Right lobe of liver (tissue), 6 donors: ENCODE measurements around the gene FXYD6. TPM values are rescaled to one million over a fixed set of nuclear protein-coding genes. Genes with fewer than 3 reads are reported as not detected.

ENCODE experiments used
- ATAC-seq, 4 donors: fragments of 200-7000 bp; cut with Tn5 transposase; one replicate each; pipeline ENCODE4 v1.9.1; 2020; ENCODE audit warnings: mild to moderate bottlenecking in 4 of 4, moderate library complexity in 4 of 4
- DNase-seq, 3 donors: peaks; one replicate each; pipeline ENCODE4 v3.0.0-alpha.2; 2020
- H3K27ac ChIP-seq, 3 donors: fragments of 200-600 bp; one replicate each; pipeline ENCODE4 v1.8.0; 2022
- H3K27me3 ChIP-seq, 2 donors: fragments of 200-600 bp; one replicate each; pipeline ENCODE4 v1.8.0; 2022
- H3K36me3 ChIP-seq, 4 donors: fragments of 200-600 bp; sonication (generic) in 1 of 4; one replicate each; pipeline versions ENCODE4 v1.5.1 to v1.8.0; 2017 to 2022; ENCODE audit warnings: control low read depth in 1 of 4
- H3K4me1 ChIP-seq, 4 donors: fragments of 200-600 bp; sonication (generic) in 1 of 4; one replicate each; pipeline versions ENCODE4 v1.5.1 to v1.8.0; 2017 to 2022; ENCODE audit warnings: control low read depth in 1 of 4
- H3K4me3 ChIP-seq, 3 donors: fragments of 200-600 bp; one replicate each; pipeline ENCODE4 v1.8.0; 2022
- H3K9me3 ChIP-seq, 4 donors: fragments of 200-600 bp; sonication (generic) in 1 of 4; one replicate each; pipeline versions ENCODE4 v1.5.1 to v1.8.0; 2017 to 2022; ENCODE audit warnings: control low read depth in 1 of 4
- POLR2A ChIP-seq: fragments of 450-650 bp; IDR thresholded peaks from one replicate; pipeline ENCODE4 v1.6.1; 2017; ENCODE audit warnings: antibody characterized with exemption, mild to moderate bottlenecking
- WGBS: methylation state at CpG from one replicate; pipeline ENCODE4 v1.1.6; 2018; ENCODE audit warnings: low coverage, low lambda C conversion rate; ENCODE audit not compliant: insufficient coverage; ENCODE audit errors: missing lambda C conversion rate; 5-methylcytosine and 5-hydroxymethylcytosine counted together
- intact Hi-C, 2 donors: fragments of 100-400 bp; cut with DNase I; formaldehyde crosslinking; loops; one replicate each; pipeline versions ENCODE4 v1.11.2 to v1.14.1; 2022
- total RNA-seq, 6 experiments: library from RNA; depleted of rRNA in 2 of 6; stranded (reverse); fragments of >200 nt in 2 of 6; fragmentation: NEBNext Ultra II Directional in 3 of 6; extraction: Animal tissue kit (Norgen Biotek cat#: 25700) in 3 of 6; gene quantifications; one replicate each; pipeline versions ENCODE4 v1.1.0 to v1.2.4, GENCODE V29; 2016 to 2023
- TF ChIP-seq, protein P1 (sequence below), 4 donors: fragments of 200-600 bp in 3 of 4; fragments of 450-650 bp in 1 of 4; IDR thresholded peaks; one replicate each; pipeline versions ENCODE4 v1.5.1 to v1.8.0; 2016 to 2022; ENCODE audit warnings: antibody characterized with exemption in 4 of 4, mild to moderate bottlenecking in 2 of 4
- donor health status: DM: no; HTN: yes; CAD: no.
- donor health status: DM: no; HTN: no; CAD: no.
- donor health status: DM: no; HTN: no; CAD: no.
- donor health status: DM: no; HTN: yes; CAD: no.
- donor health status: DM: no; HTN: yes; CAD: no.

Gene FXYD6
- total RNA-seq, 6 experiments from 2014 or later, result 4.9 to 14.4 (median 8.9) TPM

DNA sequence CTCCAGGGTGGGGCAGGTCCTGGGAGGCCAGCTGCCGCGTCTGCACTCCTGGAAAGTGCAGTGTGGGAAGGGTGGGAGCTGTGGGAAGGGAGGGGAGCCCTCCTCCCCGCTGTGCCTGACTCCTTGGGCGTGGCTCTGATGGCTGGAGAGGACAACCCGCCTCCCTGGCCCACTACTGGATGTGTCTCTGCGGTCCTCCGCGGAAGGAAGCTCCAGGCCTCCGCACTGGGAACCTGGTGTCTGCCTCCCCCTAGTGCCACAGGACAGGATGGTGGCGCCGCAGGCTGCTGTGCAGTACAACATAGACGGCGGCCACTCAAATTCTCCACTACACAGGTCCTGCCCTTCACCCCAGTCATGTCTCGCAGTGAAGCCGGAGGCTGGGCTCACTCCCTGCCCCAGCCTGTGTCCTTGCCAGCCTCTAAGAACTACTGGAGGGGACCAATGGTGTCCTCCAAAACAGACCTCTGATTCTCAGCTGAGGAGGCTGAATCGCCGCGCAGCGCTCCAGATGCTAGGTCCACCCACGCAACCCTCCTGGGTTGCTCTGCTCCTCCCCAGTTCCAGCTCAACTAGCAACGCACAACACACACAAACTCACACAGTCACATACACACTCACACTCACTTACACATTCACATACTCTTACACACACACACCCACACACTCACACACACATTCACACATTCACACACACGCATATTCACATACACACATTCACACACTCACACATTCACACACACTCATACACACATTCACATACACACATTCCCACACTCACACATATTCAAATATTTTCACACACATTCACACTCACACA is 67.0 kb downstream of the FXYD6 start:
- DNase-seq (peak in 2 of 3 donors; percentile 62 to 66), ATAC-seq (peak; percentile 66 to 87 (median 79))
- TF ChIP-seq, protein P1, sequence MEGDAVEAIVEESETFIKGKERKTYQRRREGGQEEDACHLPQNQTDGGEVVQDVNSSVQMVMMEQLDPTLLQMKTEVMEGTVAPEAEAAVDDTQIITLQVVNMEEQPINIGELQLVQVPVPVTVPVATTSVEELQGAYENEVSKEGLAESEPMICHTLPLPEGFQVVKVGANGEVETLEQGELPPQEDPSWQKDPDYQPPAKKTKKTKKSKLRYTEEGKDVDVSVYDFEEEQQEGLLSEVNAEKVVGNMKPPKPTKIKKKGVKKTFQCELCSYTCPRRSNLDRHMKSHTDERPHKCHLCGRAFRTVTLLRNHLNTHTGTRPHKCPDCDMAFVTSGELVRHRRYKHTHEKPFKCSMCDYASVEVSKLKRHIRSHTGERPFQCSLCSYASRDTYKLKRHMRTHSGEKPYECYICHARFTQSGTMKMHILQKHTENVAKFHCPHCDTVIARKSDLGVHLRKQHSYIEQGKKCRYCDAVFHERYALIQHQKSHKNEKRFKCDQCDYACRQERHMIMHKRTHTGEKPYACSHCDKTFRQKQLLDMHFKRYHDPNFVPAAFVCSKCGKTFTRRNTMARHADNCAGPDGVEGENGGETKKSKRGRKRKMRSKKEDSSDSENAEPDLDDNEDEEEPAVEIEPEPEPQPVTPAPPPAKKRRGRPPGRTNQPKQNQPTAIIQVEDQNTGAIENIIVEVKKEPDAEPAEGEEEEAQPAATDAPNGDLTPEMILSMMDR (IDR thresholded peaks at IDR 0.05), result peak in 3 of 4 donors; percentile 32 to 42 (median 34)
- TF ChIP-seq POLR2A, result no peak

DNA sequence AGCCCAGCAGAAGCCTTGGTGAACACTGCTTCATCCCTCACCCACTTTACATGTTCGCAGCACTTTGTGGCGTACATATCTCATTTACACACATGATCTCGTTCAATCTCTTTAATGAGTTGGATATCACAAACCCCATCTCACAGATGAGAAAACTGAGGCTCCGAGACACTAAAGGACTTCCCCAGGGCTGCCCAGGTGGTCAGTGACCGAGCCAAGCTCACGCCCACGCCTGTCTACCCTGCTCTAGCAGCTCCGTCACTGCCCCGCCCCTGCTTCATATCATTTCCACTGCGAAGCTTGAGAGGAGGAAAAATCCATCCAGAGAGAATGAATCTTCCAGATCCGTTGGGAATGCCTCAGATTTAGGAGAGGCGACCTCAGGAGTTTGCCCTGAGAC is 67.7 kb downstream of the FXYD6 start:
- intact Hi-C loops, result loop anchor here in 1 of 2 donors (10.0 kb wide), 1 partner anchor 374 kb away; no protein-coding TSS in a partner anchor
- no peaks in the 10 kb centered on the region for H3K4me1 ChIP-seq
- TF ChIP-seq, protein P1 (IDR thresholded peaks at IDR 0.05), result no peak
- TF ChIP-seq POLR2A, result no peak
- 59% methylated on average over 12 of the region's 12 CpGs for WGBS
- no peak overlapping the region for H3K27ac ChIP-seq
- no peak for ATAC-seq
- H3K27me3 ChIP-seq, result no peaks in the 10 kb centered on the region
- H3K4me3 ChIP-seq, result no peak overlapping the region
- H3K36me3 ChIP-seq, result no peaks in the 10 kb centered on the region
- H3K9me3 ChIP-seq, result no peaks in the 10 kb centered on the region
- DNase-seq, result no peak

More for the DNA sequence above, 67.0 kb downstream of the FXYD6 start:
- Histone ChIP-seq H3K27me3 (no peaks in the 10 kb centered on the region), H3K9me3 (no peaks in the 10 kb centered on the region), H3K4me3 (no peak overlapping the region), H3K4me1 (no peaks in the 10 kb centered on the region), H3K27ac (no peak overlapping the region), H3K36me3 (no peaks in the 10 kb centered on the region)
- 25% methylated on average over 11 of the region's 22 CpGs for WGBS
- intact Hi-C loops, result loop anchor here in 1 of 2 donors (10.0 kb wide), 1 partner anchor 375 kb away; no protein-coding TSS in a partner anchor

DNA sequence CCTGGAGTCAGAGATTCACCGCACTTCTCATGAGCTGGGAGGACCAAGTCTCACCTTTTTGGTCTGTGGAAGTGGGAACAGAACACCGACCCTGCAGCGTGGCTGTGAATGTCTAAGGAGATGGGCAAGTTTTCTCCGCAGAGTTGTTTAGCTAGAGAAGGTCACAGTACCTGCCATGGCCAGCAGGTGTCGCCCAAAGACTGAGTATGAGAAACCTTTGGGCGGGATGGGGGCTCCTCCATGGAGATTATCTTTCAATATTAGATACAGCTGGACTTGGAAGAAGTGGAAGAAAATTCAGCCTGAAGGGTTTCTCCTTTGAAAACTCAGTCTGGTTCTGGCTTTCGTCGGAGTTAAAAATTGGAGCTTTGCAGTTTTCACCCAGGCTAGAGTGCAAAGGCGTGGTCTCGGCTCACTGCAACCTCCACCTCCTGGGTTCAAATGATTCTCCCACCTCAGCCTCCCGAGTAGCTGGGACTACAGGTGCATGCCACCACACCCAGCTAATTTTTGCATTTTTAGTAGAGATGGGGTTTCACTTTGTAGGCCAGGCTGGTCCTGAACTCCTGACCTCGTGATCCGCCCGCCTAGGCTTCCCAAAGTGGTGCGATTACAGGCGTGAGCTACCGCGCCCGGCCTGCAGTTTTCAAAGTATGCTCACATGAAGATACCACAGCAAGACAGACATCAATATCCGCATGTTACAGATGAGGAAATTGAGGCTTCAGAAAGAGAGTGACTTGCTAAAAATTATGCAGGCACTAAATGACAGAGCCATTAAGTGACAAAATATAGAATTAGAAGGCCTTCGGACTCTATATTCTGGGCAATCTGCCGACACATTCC is 68.8 kb downstream of the FXYD6 start:
- intact Hi-C loops, result loop anchor here in 1 of 2 donors (10.0 kb wide), 1 partner anchor 373 kb away; no protein-coding TSS in a partner anchor
- Histone ChIP-seq H3K4me1 (no peaks in the 10 kb centered on the region), H3K27me3 (no peaks in the 10 kb centered on the region), H3K27ac (no peak overlapping the region), H3K4me3 (no peak overlapping the region), H3K9me3 (no peaks in the 10 kb centered on the region), H3K36me3 (no peaks in the 10 kb centered on the region)
- peak; percentile 67 to 71 (median 68) for DNase-seq
- peak; percentile 77 to 87 (median 85) for ATAC-seq
- WGBS, result 26% methylated on average over 11 of the region's 22 CpGs
- TF ChIP-seq, protein P1 (IDR thresholded peaks at IDR 0.05), result peak; percentile 85 to 90 (median 87)
- TF ChIP-seq POLR2A, result no peak

DNA sequence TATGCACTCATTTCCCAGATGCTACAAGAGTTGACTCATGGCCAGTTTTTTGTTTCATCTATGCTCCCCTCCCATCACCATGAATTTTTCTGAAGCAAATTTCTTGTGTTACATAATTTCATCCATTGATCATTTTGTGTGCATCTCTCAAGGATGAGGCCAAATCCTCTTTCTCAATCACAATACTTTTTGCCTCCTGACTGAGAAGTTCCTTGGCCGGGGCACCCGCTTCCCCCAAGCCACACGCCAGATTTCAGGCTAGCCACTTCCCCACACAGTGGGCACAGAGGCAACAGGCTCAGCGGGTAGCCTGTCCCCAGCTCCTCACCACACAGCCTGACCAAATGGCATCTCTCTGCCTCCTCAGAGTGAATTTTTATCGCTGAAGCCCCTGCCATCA is 69.6 kb downstream of the FXYD6 start:
- Histone ChIP-seq H3K27me3 (no peaks in the 10 kb centered on the region), H3K27ac (no peak overlapping the region), H3K9me3 (no peaks in the 10 kb centered on the region), H3K4me1 (no peaks in the 10 kb centered on the region), H3K36me3 (no peaks in the 10 kb centered on the region), H3K4me3 (no peak overlapping the region)
- intact Hi-C loops, result loop anchor here in 1 of 2 donors (10.0 kb wide), 1 partner anchor 372 kb away; no protein-coding TSS in a partner anchor
- ATAC-seq (peak in 2 of 4 donors; percentile 8 to 28), DNase-seq (peak in 1 of 3 donors; percentile 43)
- no peak for TF ChIP-seq POLR2A
- TF ChIP-seq, protein P1 (IDR thresholded peaks at IDR 0.05), result no peak
- WGBS, result 57% methylated on average over 5 of the region's 5 CpGs
